ENCODE measurements around the gene BPIFB6.

Gene BPIFB6

GRCh38 chr20:33031531-33031930, at the start of gene BPIFB6:
Gene BPIFB6, plus strand, starts transcription at chr20:33031648. Its CDS starts 0 bp downstream, at chr20:33031648.
- no peak for DNase-seq

- DNase-seq = no peak
Observed at GRCh38 chr20:32982617-32983458, 48.6 kb upstream of the BPIFB6 start.

GRCh38 chr20:32983459-32984112, 47.9 kb upstream of the BPIFB6 start:
- no peak for DNase-seq

GRCh38 chr20:32984196-32984595, 47.3 kb upstream of the BPIFB6 start:
- DNase-seq = no peak

GRCh38 chr20:32984631-32985354, 46.7 kb upstream of the BPIFB6 start:
- no peak for DNase-seq

- no peak for DNase-seq
Observed at GRCh38 chr20:32985596-32985995, 45.9 kb upstream of the BPIFB6 start.

- DNase-seq = no peak
Observed at GRCh38 chr20:32986331-32986966, 45.0 kb upstream of the BPIFB6 start.

GRCh38 chr20:32987044-32987825, 44.2 kb upstream of the BPIFB6 start:
- no peak for DNase-seq

GRCh38 chr20:32988008-32988407, 43.4 kb upstream of the BPIFB6 start:
- no peak for DNase-seq

GRCh38 chr20:32989507-32990283, 41.8 kb upstream of the BPIFB6 start:
- no peak for DNase-seq

GRCh38 chr20:32990426-32990825, 41.0 kb upstream of the BPIFB6 start:
- no peak for DNase-seq

- no peak for DNase-seq
Observed at GRCh38 chr20:32991383-32991782, 40.1 kb upstream of the BPIFB6 start.

- DNase-seq = no peak
Observed at GRCh38 chr20:32991792-32992641, 39.4 kb upstream of the BPIFB6 start.

GRCh38 chr20:32993496-32994050, 37.9 kb upstream of the BPIFB6 start:
- no peak for DNase-seq

- no peak for DNase-seq
Observed at GRCh38 chr20:32995802-32996201, 35.6 kb upstream of the BPIFB6 start.

GRCh38 chr20:32997431-32997830, 34.0 kb upstream of the BPIFB6 start:
- no peak for DNase-seq

GRCh38 chr20:32999603-33000250, 31.7 kb upstream of the BPIFB6 start:
- no peak for DNase-seq

- no peak for DNase-seq
Observed at GRCh38 chr20:33000802-33001466, 30.5 kb upstream of the BPIFB6 start.
